ENCODE results near the gene COL1A1.
A peak's percentile ranks its signal among the peaks of the same experiment; 100 is the strongest.

Gene COL1A1

DNA sequence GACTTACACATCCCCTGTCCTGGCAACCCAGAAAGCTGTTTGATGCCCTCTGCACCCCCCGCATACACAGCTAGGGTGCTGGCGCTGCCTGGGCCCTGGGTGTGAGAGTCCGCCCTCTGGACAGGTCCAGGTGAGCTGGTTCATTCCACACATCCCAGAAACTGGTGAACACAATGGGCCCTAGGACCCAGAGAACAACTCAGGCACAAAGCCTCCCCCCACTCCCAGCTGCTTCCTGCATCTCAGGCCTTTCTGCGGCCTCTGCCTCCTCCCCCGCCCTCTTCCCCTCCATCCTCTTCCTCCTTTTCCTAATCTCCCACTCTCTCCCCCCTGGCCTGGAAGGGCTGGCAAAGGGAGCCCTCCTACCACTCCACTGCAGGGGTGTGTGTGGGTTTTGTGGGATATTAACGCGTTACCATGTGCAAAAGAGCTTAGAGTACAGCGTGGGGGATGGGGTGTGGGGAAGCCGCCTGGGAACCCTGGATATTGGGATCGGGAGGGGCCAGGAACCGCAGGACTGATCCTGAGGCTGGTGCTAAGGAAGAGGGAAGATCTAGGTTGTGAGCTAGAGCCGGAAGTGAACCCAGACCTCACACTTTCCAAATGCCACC lies 49.4 kb downstream of the COL1A1 start:
- DNase-seq = peak; percentile 93

DNA sequence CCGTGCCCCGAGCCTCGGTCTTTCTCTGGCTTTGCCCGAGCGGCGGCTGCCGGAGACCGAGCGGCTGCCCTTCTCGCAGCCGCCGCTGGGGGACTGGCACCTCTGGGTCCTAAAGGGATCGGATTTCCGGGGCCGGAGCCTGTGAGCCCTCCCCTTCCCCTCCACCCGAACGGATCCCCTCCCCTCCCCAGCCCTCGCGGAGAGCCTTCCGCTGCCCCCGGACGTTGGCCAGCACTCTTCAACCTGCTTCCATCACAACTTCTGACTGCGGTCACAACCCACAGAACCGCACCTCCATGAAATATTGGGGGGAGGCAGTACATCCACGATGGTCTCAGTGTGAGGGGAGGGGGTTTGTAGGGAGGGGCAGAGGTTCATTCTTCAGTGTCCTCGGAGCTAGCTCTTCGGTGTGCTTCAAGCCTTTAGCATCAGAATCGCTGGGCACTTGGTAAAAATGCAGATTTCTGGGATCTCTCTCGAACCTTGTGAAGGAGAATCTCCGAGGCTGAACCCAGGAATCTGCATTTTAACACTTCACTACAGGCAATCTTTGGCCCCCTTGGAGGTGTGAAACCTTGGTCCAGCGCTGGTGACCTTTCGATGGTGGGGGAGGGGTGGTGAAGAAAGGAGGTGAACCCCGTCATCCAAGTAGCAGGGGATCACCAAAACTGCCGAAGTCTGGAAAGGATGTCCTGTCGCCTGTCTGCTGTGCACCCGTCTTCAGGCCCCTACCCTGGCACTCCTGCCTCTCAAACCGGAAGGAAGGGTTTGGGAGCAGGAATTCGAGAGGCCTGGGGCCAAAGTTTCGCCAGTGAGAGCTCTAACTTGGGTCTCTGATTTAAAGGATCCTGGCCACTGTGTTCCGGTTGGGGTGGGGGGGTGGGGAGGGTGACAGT lies 50.1 kb downstream of the COL1A1 start:
- DNase-seq = peak; percentile 95

DNA sequence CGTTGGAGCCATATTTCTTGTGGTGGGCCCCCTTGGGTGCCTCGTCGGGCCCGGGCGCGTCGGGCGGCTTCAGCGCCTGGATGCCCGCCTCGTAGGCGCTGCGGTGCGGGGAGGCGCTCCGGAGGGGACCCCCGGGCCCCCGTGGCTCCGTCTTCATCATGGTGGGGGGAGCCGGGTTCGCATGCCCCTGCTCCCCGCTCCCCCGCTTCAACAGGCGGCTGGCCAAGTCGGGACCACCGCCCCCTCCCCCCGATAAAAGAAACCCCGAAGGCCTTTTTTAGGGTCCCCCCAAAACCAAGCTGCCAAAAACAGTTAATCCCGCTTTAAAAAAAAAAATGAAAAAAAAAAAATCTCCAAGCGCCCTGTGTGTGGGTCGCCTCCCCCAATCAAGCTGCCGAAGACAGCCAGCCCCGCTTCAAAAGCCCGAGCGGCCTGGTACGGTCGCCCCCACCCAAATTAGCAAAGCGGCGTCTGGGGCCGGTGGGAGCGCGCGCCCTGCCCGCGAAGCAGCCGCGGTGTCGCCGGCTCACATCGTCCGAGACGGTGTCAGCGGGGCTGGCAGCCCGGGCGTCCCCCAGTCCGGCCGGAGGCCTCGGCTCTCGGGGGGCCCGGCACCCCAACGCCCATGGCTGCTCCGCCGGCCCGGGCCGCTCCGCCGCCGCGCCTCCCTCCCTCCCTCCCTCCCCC lies 50.9 kb downstream of the COL1A1 start, which contains the start of gene PPP1R9B:
TSS of gene PPP1R9B (minus strand) at position 324 of the 687 bp plus-strand sequence. CDS start at position 160, 164 bp downstream.
- no peak for DNase-seq

DNA sequence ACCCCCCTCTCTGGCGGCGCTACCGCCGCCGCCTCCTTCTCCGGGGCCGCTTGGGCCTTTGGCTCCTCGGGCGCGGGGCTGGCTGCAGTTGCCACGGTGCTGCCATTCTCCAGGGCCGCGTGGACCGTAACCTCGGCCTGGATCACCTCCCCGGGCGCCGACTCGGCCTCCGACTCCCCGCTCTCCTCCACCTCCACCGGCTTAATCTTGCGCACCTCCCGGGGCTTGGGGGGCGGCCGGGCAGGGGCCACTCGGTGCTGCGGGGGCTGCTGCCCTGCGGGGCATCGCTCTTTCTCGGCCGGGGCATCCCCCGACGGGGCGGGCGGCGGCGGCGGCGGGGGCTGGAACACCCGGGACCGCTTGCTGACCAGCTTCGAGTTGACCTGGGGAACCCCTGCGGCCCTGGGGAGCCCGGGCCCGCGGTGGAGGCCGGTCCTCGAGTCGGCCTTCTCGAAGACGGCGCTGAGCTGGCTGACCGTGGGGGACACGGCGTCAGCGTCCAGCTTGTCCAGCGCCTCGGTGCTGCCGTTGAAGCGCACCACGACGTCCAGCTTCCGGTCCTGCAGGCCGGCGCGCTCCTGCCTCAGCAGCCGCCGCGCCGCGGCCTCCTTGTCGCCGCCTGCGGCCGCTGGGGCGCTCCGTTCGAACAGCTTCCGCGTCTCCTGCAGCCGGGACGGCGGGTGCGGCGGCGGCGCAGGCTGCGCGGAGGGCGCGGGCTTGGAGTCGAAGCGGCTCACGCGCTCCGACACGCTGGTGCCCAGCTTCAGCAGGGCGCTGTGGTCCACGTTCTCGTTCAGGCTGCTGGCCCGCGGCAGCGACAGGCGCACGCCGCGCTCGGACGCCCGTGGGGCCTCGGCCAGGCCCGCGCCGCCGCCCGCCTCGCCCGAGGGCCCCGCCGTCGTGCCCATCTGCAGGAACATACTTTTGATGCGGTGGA lies 51.7 kb downstream of the COL1A1 start:
- DNase-seq = no peak

DNA sequence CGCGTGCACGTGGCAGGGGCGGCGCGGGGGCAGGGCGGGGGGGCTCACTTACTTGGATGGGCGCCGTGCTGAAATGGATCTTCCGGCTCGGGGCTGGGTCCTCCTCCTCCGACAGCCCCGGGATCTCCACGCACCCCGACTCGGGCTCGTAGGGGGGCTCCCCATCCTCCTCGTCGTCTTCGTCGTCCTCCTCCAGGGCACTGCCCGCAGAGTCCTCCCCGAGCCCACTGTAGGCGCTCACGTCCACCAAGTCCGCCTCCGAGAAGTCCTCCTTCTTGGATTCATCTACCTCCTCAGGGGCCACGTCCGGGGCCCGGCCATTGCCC lies 52.4 kb downstream of the COL1A1 start:
- no peak for DNase-seq

DNA sequence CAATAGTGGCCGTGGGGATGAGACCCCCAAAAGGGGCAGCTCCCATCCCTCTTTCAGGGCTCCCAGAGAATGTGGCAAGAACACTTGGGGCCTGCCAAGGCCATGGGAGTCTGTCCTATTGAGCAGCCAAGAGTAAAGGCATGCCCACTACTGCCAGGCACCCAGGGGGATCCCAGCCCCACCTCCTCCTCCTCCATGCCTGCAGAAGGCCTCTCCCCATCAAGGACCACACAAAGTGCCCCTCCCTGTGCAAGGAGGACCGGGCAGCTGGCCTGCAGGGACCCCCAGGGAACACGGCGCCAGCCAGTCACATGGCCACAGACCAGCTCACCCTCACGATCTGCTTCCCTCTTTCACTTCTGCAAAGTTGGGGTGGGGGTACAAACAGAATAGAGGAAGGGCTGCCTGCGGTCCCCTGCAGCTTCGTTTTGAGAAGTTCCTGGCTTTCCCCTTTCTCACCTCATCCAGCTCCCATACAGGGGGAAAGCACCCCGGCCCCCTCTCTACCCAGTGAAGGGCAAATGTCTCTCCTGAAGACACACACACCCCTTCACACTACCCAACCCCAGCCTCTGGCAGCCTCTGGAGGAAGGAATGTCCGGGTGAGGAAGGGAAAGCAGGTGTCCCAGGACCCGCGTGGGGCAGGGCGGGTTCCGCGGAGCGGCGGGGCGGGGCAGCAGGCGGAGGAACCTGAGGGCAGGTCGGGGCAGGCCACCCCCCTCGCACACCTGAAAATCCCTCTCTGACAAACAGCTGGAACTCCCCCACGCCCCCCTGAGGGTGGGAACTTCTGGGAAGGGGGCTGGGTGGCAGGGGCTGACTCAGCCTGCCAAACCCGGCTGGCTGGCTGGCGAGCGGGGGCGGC lies 53.0 kb downstream of the COL1A1 start:
- DNase-seq = peak; percentile 80

DNA sequence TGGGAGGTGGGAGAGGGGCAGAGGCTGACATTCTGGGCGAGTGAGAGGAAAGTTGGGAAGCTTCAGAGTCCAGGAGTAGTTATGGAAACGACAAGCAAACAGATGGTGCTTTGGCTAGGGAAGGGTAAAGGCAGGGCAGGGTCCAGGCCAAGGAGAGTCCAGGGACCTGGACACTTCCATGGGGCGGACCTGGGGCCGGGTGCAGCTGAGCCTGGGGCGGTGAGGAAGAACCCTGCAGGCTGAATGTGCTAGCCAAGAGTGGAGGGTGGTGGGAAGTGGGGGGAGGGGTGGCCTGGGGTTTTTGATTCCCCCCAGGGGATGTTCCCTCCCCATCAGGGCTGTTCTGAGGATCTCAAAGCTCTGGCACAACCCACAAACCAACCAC lies 53.6 kb downstream of the COL1A1 start:
- DNase-seq = no peak

DNA sequence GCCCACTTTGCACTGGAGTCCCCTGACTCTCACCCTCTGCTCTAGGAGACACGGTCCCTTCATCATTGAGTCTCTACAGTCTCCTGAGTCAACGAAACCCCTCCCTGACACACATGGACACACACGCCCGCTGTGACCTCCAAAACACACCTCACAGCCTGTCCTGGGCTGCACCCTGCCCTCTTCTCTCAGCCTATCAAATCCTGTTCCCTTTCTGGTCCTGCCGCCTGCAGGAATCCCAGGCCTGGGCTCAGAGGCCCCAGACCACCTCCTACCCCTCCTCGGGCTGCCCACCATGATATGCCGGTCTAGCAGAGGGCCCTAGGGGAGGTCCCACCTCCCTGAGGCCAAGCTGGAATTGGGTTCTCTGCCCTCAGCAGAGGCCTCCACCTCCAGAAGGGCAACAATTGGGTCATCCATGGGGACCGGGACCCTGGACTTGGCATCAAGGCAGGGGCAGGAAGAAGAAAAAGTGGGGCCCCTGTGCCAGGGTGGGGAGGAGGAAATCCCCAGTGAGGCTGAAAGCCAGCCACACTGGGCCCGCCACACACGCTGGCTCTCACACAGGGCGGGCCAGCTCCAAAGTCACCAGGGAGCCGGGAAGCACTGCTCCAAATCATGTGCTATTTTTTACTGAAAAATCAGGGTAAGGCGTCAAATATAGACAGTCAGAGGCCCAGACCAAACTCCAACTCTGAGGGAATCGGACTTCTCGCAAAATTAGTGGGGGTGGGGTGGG lies 54.3 kb downstream of the COL1A1 start:
- peak; percentile 21 for DNase-seq

DNA sequence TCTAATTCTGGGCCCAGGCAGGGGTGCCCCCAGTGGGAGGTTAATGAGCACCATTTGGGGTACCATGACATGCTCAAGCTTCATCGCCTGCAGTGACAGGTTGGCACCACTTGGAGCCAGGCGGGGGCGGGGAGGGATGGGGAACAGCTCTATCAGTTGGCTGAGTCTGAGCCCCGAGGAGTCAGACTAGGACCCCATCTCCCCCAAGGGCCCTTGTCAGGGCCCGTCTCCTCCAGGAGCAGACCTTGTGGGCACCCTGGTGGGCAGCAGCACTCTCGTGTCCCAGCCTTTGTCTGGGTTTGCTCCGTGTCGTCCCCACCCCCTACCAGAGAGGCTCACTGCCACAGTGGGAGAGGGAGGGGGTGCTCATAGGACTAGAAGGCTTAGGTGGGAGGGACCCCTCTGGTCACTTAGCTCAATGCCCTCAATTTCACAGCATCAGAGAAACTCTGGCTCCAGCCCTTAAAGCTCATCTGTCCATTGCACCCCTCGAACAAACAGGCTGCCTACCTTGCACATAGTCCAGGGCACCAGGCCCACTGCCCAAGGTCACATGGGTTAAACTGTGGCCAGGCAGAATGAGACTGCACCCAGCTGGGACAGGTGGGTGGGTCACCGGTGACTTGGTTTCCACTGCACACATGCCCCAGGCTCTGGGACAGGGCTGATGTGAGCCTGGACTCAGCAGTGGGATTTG lies 55.1 kb downstream of the COL1A1 start:
- peak; percentile 18 for DNase-seq

DNA sequence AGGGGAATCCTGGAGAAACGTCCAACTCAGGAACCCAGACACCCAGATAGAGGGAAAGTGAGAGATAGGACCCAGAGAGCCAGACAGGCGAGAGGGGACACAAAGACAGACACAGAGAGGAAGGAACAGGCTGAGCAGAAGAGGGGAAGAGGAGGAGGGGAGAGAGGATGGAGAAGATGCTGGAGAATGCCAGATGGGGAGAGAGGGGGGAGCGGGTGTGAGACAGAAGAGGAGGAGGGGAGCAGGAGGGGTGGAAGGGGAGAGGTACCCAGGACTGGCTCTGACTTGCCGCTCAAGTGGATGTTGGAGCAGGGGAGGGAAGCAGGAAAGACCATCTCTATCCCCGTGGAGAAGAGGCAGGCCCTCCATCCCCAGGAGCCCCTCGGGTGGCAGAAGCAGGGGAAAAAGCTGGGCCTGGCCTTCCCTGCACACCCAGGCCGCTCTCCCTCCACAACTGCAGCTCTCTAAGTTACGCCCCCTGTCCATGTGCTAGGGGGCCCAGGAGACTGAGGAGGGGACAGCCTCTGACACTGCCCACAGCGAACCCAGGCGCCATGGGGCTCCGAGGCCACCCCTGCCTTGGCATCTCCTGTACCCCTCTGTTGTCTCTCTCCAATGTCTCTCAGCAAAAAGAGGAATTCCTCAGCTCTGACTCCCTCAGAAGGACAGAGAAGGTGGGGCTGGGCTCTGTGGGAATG lies 55.8 kb downstream of the COL1A1 start:
- DNase-seq = peak; percentile 24

DNA sequence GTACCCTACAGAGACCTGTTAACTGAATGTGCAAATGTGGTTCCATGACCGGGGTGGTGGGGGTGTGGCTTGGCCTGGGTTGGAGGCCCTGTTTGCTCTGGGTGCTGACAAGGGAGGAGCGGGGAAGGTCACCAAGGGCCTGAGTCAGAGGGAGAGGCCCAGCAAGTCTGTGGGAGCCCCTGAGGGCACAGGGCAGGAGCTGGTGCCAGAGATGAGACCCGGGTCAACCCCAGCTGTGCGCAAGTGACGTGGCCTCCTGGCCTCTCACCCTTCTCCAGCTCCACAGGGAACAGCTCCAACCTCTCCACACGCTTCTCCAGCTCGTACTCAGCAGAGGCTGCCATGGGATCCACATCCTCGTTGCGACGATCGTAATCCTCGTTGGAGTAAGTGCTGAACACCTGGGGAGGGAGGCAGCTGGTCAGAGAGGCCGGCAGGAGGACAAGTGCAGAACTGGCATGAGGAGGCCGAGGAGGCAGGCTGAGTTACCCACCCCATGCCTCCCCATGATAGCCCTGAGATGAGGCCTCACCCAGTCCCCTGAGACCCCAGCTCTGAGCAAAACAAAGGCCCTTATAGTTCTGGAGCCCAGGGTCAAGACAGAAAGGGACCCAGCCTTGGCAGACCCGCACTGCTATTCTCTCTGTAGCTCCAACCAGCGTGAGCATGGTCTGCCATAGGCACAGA lies 56.4 kb downstream of the COL1A1 start:
- DNase-seq = peak; percentile 19

DNA sequence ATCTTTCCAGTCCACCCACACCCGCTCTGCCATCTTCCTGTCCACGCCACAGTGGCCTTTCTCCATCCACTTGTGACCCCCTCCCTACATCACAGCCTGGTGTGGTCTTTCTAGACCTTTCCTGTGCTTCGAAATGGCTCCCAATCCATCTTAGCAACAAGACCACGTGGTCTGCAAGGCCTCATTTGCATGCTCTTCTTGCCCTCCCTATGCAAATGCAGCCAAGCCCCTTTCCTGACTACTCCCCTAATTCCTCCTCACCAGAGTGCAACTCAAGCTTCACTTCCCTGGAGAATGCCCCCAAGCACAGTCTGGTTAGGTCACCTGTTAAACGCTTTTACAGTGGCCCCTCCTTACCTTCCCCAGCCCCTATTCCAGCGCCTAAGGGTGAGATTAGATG lies 57.1 kb downstream of the COL1A1 start:
- DNase-seq = no peak

DNA sequence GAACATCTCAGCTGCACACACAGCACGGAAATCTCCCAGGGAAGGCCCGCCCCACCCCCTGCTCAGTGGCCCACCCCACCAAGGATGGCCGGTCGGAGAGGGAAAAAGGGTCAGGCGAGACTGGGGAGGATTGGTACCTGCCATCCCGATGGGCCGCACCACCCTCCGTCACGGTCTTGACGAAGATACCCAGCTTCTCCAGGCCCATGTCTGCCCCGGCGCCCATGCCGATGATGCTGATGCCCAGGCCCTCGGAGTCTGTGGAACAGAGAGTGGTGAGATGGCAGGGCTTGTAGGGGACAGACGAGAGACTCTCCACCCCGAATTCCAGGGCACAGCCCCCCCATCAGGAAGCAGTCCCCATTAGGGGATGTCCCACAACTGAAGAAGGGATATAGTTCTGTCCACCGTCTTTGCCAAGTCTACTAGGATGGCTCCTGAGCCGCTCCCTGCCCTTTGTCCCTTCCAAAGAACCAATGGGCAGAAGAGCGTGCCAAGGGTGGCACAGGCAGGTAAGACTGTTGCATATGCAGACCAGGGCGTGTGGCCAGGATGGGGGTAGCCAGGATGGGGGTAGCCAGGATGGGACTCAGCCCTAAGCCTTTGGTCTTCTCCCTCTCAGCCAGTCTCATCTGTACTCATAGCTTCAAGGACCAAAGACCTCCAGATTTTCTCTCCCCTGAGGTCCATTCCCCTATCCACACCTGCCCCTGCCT lies 57.8 kb downstream of the COL1A1 start:
- no peak for DNase-seq

DNA sequence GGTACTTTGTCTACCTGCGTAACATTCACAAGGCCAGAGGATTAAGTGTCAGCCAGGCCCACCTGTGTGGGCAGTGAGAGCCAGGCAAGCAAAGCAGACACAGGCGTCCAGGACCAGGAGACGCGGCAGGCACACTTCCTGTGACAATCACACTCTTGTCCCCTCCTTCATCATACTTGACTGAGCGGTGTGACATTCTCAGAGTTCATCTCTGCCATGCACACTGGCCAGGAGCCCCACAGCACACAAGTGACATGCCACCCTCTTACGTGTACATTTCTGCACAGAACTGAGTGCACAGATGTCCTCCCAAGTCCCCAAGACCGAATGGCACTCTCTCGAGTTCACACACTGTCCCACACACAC lies 59.7 kb downstream of the COL1A1 start:
- no peak for DNase-seq

DNA sequence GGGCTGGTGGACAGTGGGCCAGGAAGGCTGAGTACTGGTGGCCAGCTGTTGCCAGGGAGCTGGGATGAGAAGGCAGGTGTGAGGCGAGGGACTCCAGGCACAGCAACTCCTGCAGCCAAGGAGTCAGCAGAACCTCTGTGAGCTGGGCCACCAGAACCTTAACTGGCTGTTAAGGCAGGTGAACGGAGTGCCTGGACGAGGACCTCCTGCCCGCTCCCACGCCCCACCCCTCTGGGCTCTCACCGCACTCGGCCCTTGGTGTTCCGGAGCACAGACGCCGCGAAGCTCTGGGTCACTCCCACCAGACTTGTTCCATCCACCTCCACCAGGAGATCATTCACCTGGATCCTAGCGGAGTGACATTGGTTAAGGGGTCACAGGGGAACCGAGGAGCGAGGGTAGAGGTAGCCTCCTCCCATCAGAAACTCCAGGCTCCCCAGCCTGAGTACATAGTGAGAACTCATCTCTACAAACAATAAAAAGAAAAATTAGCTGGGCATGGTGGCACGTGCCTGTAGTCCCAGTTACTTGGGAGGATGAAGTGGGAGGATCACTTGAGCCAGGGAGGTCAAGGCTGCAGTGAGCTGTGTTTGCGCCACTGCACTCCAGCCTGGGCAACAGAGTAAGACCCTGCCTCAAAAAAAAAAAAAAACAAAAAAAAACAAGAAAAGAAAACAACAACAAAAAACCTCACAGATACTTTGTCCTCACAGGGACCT lies 60.2 kb downstream of the COL1A1 start:
- DNase-seq = no peak

DNA sequence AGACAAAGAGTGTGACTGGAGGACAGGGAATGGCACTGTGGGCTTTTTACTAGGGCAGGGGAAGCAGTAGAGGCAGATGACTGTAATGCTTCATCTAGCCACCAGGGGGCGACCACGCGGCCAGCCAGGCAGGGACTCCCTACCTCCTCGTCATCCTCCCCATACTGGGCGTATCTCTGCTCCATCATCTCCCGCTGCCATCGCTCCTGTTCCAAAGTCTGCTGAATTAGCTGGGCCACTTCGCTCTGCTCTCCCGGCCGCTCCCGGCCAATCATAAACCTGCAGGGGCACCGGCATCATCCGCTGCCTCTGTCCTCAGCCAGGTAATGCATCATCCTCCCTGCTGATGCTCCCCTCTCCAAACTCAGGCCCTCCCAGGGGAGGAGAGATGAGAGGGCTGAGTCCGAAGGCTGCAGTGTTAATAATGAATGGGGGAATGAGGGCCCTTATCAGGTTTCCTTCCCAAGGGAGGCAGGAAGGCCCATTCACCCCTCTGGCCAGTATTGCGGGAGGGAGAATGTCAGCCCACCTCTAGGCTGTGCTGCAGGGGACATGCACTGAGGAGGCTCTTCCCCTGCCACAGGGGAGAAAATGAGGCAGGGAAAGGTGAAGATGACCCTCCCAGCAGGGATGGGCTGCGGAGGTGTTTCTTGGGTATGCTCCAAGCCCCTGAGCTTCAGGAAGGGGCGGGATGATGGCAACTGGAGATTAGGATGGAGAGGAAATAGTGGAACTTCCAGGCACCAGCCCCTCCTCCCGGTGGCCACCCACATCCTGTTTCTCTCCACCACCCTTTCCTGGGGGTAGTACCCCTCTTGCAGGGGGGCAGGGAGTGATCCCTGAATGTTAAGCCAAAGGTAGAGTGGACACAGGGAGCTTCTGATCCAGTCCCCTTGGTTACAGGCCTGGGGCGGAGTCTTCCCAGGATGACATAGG lies 61.2 kb downstream of the COL1A1 start:
- peak; percentile 82 for DNase-seq
